Measurements from ENCODE around the gene DNAJC10.
"Not testable (repeated sequence)": the region's sequence is repeated elsewhere in the genome, so short reads cannot be mapped to it uniquely, and the experiment has no call there.

DNAJC10 gene

DNA sequence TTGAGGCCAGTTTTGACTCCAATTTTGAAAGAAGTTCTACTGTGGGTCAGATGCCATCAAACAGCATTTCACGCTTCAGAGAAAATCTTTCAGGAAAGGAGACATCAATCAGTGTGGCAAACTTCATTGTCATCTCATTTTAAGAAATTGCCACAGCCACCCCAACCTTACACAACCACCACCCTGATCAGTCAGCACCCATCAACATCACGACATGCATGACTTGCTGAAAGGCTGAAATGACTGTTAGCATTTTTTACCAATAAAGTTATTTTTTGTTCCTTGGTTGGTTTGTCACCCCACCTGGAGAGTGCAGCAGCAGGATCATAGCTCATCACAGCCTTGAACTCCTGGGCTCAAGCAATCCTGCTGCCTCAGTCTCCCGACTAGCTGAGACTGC, 10.4 kb downstream of the DNAJC10 start:
- no peak for DNase-seq

DNA sequence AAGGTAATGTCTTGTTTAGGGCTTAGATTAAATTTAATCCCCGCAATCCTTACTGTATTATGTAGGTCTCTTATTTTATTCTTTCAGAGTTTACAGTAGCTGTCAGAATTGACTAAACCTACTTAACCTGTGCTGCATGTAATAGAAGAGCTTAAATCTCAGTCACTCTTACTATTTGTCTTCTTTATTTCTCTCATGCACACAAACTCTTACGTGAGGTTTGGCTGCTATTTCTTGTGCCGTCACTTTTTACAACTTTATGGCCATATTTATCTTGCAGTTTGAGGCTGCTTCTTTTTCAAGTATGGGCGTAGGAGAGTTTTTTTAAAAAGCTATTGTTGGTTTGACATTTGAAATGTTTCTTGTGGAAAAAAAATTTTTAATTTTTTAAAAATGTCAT, 12.0 kb downstream of the DNAJC10 start:
- no peak for DNase-seq

DNA sequence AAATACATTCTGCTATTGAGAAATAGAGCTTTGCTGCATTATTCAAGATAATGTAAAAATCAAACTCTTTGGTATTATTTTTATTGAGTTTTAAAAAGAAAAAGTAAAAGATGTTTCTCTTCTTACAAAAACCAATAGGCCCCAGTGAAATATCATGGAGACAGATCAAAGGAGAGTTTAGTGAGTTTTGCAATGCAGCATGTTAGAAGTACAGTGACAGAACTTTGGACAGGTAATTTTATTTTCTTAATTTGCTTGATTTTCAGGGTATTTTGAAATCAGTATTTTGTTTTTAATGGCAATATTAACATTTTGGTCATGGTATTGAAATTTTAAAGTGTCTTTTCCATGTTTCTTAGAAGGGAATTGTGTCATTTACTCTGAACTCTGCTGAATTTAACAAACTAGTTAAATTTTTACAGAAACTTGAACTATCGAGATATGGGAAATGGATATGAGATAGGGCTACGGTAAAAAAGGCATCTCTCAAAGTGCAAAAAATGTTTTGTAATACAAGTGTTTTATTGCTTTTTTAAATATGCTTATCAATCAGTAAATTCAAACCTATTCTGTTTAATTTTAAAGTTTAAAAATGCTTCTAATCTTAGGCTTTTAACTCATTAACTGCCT, 13.8 kb downstream of the DNAJC10 start:
- no peak for DNase-seq

DNA sequence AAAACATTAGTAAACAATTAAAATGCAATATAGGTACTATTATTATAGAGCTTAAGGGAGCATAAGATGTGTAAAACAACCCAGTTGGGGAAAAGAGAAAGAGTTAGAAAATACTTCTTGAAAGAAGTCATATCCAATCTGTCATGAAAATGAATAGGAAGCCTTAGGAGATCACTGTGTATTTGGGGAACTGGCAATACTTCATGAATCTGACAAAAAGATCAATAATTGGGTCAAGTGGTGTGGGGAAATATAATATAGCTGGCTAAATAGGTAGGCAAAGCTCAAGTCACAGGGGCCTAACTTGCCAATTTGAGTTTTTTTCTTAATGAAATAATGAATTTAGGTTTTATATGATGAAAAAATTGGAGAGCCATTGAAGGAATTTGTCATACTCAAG, 14.4 kb downstream of the DNAJC10 start:
- DNase-seq = no peak

DNA sequence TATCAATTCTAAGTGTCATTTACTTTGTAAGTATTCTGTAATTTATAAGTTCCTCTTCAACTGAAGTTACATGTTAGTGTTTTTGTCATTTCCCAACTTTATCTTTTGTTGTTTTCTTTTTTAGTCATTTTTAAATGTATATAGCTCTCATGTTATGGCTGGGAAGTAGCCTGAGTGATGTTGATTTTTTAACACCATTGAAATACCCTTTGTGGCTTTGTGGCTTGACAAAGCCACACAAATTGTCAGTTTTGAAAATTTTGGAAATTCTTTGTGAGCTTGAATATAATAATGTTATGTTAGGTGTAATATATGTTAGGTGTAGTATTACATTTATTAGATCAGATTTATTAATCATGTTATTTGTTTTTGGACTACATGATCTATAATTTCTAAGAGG, 16.7 kb downstream of the DNAJC10 start:
- no peak for DNase-seq

DNA sequence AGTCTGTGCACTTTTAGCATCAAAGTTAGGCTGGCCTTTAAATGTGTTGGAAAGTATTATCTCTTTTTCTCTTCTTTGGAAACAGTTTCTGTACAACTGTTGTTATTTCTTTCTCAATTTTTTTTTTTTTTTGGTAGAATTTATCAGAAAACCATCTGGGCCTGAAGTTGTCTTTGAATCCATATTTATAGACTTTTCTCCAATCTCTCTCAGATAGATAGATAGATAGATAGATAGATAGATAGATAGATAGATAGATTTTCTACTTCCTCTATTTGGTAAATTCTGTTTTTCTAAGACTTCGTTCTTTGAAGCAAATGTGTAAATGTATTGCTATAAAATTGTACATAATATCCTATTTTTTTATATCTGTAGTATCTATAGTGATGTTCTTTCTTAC, 17.5 kb downstream of the DNAJC10 start:
- no peak for DNase-seq

DNA sequence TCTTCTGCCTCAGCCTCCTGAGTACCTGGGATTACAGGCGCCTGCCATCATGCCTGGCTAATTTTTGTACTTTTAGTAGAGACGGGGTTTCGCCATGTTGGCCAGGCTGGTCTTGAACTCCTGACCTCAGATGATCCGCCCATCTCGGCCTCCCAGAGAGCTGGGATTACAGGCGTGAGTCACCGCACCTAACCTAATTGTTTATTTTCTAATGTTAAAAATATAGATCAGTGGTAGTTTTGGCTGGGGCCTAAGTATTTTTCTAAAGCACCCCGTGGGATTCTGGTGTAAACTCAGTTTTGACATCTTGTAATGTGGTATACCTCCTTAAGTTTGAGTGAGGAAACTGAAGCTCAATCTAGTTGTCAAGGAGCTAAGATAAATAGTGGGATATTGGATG, 20.8 kb downstream of the DNAJC10 start:
- not testable (repeated sequence) for DNase-seq

DNA sequence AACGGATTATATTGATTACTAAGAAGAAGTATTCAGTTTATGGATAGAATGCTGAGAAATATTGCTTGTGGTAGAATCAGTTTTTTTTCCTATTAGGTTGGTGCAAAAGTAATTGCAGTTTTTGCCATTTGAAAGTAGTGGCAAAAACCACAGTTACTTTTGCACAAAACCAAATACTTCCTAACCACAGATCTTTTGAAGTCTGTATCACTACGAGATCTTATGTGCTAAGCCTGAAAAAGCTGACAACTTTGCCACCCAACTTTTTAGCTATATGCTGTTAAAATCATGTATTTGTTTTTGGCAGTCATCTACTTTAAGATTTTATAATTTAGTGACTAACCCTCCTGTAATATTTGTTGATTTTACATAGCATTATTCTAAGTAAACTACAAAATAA, 24.6 kb downstream of the DNAJC10 start:
- DNase-seq = no peak

DNA sequence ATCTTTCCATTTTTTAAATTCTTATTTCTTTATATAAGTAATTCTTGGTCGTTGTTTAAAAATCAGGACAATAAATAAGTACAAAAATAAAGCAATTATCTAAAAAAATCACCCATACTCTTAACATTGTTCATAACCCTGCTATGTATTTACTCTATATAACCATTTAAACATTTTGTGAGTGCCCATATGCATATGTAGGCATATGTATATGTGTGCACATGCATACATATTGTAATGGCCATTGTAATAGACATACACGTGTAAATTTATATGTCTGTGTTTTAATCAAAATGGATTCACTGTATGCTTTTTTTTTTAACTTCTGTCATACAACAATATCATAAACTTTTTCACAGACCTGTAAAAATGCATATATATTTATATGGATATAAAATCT, 25.6 kb downstream of the DNAJC10 start:
- no peak for DNase-seq

DNA sequence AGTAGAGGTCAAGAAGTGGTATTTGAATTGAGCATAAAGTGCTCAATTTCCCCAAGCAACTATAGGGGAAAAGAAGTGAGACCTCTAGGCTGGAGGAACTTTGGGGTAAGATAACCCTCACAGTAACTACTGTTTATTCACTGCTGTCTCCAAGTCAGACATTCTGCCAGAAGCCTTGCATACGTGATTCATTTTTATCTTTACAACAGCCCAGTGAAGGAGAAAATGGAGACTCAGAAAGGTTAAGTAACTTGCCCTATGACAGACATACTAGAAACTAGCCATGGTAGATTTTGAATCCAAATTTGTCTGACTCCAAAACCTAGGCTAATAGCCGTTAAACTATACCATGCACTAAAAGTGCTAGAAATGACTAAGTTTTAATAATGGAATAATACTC, 28.4 kb downstream of the DNAJC10 start:
- DNase-seq = no peak

DNA sequence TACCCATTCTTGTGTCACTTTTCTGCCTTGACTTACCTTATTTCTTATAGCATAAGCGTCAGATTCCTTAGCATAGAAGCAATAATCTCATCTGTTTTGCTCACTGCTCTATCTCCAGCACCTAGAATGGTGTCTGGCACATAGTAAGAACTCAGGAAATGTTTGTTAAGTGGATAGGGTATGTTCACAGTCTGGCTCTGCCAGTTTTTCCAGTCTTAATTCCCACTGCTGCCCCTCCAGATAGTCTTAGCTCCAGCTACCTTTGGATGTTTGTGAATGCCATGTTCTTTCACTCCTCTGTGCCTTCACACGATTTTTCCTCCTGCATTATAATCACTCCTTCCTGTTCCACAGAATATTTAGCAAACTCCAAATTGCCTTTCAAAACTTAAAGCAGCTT, 29.0 kb downstream of the DNAJC10 start:
- no peak for DNase-seq

DNA sequence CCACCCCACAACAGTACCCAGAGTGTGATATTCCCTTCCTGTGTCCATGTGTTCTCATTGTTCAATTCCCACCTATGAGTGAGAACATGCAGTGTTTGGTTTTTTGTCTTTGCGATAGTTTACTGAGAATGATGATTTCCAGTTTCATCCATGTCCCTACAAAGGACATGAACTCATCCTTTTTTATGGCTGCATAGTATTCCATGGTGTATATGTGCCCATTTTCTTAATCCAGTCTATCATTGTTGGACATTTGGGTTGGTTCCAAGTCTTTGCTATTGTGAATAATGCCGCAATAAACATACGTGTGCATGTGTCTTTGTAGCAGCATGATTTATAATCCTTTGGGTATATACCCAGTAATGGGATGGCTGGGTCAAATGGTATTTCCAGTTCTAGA, 29.8 kb downstream of the DNAJC10 start:
- not testable (repeated sequence) for DNase-seq

DNA sequence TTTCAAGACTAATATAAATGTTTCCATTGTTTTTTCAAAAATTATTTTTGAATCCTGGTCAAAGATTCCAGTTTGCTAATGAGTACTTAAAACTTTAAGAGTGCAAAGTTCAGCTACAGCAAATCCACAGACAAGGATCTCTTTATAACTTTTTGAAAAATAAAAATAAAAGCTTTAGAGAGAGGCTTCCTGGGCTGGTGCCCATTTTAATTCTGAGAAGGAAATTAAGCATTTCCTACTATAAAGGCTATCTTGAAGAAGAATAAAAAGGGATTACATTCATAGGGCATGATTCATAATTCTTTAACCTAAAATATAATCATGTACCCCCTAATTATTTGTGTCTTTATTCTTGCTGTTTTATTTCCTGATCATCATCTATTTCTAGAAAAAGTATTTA, 38.2 kb downstream of the DNAJC10 start:
- no peak for DNase-seq

DNA sequence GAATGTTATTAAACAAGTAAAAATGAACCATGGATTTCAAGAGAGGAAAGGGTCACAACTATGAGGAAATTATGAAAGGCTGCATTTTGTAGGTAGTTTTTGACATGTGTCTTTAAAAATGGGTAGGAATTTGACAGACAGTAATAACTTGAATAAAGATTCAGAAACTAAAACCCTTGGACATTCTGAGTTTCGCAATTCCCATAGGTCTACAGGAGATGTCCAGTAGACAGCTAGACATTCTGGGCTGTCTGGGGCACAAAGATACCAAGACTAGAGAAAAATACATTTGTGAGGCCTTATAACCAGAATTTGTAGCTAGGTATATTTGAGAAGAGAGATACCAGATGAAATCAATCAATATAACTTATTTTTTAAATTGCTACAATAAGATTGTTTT, 42.3 kb downstream of the DNAJC10 start:
- no peak for DNase-seq

DNA sequence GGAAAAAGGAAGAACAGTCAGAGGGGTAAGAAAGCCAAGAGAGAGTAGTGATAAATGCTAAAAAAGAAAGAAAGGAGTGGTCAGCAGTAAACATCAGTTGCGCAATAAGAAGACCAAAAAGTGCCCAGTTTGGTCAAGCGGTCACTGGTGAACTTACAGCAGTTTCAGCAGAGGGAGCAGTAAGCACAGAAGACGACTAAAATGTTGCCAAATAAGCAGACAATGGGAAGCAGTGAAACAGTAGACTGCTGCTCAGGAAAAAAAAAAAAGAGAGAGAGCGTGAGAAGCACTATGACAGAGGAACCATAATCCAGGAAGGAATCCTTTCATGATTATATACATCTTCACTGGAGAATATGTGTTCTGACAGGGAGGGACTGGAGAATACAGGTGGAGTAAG, 45.8 kb downstream of the DNAJC10 start:
- DNase-seq = no peak

DNA sequence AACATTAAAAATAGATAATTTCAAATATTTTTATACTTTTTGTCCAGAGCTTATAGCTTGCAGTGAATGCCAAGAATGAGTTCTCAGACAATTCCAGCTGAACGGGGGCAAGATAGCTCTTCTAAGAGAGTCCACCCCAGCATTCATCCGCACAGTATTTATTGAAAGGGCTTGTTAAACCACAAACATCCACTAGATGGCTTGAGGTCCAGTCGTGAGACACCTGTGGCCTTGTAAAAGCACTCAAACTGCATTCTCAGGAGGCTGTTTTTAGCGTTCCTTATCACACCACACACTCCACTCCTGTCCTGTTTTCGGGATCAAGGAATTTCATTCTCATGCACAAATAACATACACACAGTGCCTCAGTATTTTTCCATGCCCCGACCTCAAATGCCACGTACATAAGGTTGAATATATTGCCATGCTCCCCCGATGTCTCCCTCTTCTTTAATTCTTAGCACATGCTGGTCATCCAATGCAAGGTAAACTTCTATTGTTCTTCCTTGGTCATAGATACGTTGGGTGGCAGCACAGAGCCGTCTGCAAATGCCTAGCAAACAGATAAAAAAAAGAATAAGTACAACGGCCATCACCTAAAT, 47.4 kb downstream of the DNAJC10 start:
- no peak for DNase-seq

DNA sequence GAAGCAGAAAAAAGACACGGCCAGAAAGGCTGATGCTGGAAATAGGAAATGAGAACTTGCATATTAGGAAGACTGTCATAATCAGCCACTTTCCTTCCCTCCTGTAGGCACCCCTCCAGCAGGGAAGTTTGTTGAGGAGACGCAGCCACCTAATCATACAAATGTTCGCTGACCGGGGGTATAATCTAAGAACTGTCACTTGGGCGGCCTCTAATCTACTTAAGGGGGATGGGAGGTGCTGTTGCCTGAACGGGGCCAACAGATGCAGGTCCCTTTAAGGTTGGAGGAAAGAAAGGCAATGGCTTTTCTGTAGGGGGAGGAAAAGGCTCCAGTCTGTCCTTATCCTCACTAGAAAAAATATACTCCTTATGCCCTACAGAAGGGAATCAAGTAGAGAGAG, 50.6 kb downstream of the DNAJC10 start:
- no peak for DNase-seq

DNA sequence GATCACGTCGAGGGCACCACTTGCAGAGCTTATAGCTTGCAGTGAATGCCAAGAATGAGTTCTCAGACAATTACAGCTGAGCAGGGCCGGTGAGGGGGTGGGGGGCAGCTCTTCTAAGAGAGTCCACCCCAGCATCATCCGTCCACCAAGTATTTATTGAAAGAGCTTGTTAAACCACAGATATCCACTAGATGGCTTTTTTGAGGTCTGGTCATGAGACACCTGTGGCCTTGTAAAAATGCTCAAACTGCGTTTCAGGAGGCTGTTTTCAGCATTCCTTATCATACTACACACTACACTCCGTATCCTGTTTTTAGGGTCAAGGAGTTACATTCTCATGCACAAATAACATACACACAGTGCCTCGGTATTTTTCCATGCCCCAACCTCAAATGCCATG, 51.5 kb downstream of the DNAJC10 start:
- DNase-seq = no peak

DNA sequence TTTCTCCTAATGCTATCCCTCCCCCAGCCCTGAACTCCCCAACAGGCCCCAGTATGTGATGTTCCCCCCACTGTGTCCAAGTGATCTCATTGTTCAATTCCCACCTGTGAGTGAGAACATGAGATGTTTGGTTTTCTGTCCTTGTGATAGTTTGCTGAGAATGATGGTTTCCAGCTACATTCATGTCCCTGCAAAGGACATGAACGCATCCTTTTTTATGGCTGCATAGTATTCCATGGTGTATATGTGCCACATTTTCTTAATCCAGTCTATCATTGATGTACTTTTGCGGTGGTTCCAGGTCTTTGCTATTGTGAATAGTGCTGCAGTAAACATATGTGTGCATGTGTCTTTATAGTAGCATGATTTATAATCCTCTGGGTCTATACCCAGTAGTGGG, 52.9 kb downstream of the DNAJC10 start:
- DNase-seq = not testable (repeated sequence)

DNA sequence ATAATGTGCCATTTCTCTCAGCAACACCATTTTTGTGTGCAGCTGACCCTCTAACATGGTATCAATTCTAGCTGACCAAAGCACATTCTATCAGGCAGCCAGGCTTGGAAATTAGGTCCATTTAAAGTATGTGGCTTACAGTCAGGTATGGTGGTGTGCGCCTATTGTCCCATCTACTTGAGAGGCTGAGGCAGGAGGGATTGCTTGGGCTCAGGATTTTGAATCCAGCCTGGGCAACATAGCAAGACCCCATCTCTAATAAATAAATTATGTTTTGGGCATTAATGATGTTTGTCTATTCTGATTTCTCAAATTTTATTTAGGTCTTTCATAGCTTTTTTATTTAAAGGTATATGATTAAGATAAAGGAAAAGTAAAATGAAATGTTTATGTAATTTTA, 63.3 kb downstream of the DNAJC10 start:
- DNase-seq = no peak

DNA sequence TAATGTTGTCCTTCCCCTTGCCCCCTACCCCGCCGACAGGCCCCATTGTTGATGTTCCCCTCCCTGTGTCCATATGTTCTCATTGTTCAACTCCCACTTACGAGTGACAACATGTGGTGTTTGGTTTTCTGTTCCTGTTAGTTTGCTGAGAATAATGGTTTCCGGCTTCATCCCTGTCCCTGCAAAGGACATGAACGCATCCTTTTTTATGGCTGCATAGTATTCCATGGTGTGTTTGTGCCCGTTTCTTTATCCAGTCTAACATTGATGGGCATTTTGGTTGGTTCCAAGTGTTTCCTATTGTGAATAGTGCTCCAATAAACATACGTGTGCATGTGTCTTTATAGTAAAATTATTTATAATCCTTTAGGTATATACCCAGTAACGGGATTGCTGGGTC, 65.0 kb downstream of the DNAJC10 start:
- DNase-seq = not testable (repeated sequence)

DNA sequence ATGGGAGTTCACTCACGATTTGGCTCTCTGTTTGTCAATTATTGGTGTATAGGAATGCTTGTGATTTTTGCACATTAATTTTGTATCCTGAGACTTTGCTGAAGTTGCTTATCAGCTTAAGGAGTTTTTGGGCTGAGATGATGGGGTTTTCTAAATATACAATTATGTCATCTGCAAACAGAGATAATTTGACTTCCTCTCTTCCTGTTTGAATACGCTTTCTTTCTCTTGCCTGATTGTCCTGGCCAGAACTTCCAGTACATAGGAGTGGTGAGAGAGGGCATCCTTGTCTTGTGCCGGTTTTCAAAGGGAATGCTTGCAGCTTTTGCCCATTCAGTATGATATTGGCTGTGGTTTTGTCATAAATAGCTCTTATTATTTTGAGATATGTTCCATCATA, 66.6 kb downstream of the DNAJC10 start:
- DNase-seq = not testable (repeated sequence)

DNA sequence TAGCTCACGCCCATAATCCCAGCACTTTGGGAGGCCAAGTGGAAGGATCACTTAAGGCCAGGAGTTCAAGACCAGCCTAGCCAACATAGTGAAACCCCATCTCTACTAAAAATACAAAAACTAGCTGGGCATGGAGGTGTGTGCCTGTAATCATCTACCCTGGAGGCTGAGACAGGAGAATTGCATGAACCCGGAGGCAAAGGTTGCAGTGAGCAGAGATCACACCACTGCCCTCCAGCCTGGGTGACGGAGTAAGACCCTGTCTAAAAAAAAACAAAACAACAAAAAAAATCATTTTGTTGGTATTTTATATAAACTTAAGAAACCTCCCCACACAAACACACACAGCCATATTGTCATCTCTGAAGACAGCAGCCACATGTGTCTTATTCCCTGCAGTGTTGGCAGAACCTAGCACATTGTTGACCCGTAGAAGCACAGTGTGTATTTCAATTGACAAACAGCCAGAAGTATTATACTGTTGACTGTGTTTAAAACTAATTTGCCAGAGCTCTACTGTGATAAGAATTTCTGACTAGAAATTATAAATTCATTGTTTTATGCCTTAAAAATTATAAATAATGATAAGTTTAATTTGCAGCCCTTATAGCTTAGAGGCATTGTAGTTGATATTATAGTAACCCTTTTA, 68.1 kb downstream of the DNAJC10 start:
- DNase-seq = no peak

DNA sequence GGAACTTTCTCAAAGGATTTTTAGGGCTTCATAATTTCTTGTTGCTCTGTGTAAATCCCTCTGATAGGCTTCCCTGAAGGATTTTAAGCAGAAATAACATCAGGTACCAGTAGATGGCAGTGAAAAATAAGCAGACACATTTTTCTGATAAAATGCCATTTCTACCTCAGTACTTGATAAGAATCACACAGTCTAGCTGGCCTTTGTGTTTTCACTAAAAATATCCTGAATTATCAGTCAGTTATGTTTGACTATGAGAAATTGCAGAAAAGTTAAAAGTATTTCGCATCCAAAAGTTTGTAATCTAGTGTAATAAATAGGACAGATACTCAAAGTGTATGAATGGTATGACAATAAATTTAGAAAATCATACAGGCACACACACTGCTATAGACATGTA, 68.7 kb downstream of the DNAJC10 start:
- DNase-seq = no peak

DNA sequence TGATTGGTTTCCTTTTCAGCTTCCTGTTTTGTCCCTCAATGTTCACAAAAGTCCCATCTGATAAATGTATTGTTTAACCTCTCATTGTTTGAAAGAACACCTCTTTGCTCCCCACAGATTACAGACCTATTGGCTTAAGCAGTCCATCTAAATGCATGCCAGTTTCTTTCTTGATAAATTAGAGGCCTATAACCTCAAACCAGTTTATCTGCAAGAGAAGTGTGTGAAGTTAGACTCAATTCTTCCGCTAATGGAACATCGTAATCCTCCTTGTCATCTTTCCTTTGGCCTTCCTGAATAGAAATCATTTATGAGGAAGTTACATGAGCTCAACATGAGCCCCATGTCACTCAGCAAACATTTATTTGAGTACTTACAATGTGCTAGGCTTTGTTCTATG, 76.4 kb downstream of the DNAJC10 start:
- DNase-seq = no peak

Measured in NK-92 treated with Interleukin-12 subunit alpha and Interleukin-12 subunit beta, amount 100 ng/mL, for 24 hours (cell line).